Pancreas (tissue), 10 donors: ENCODE measurements around the gene MPDZ. TPM values are rescaled to one million over a fixed set of nuclear protein-coding genes. Genes with fewer than 3 reads are reported as not detected.

Experiments used
- ATAC-seq, 4 donors: fragments of 200-7000 bp; cut with Tn5 transposase; one replicate each; pipeline versions ENCODE4 v1.8.0 to v1.9.1; 2020; ENCODE audit warnings: mild to moderate bottlenecking in 4 of 4, moderate library complexity in 4 of 4
- DNase-seq, 6 donors: peaks; one replicate each; pipeline ENCODE4 v3.0.0-alpha.2; 2020
- FAIRE-seq: peaks from 2 replicates; lab custom pipeline; 2012; peaks lifted over from hg19 to GRCh38; lab: Jason Lieb, UNC
- H3K27ac ChIP-seq, 4 donors: fragments of 200-600 bp; sonication (generic); 1 replicate in 3 of 4; 2 replicates in 1 of 4; pipeline versions ENCODE4 v1.5.0 to v1.8.0; 2020
- H3K27me3 ChIP-seq, 4 donors: fragments of 200-600 bp; one replicate each; pipeline ENCODE4 v1.8.0; 2021
- H3K36me3 ChIP-seq, 3 donors: fragments of 200-600 bp; sonication (generic) in 1 of 3; one replicate each; pipeline versions ENCODE4 v1.5.0 to v1.8.0; 2020 to 2021
- H3K4me1 ChIP-seq, 3 donors: fragments of 200-600 bp; one replicate each; pipeline ENCODE4 v1.8.0; 2021
- H3K4me3 ChIP-seq, 4 donors: fragments of 200-600 bp; sonication (generic) in 2 of 4; one replicate each; pipeline versions ENCODE4 v1.5.0 to v1.8.0; 2020 to 2021
- H3K9me3 ChIP-seq, 4 donors: fragments of 200-600 bp; one replicate each; pipeline ENCODE4 v1.8.0; 2021
- WGBS, 2 donors: extraction: QIAGEN DNeasy Blood & Tissue Kit; methylation state at CpG; one replicate each; pipeline ENCODE4 v1.1.7; 2013; 5-methylcytosine and 5-hydroxymethylcytosine counted together
- intact Hi-C, 3 donors: fragments of 100-400 bp; cut with DNase I; formaldehyde crosslinking; loops; one replicate each; pipeline versions ENCODE4 v1.11.1 to v1.14.2; 2022
- polyA plus RNA-seq, 2 donors: library from polyadenylated mRNA; stranded (reverse); fragments of 200-250 nt; gene quantifications; one replicate each; pipeline ENCODE4 v1.2.3, GENCODE V29; 2013
- total RNA-seq, 6 donors: library from RNA; stranded (reverse); fragmentation: NEBNext Ultra II Directional in 4 of 6; extraction: Animal tissue kit (Norgen Biotek cat#: 25700) in 4 of 6; gene quantifications; one replicate each; pipeline versions ENCODE4 v1.2.1 to v1.2.4, GENCODE V29; 2021 to 2023
- TF ChIP-seq, protein P1 (sequence below), 4 donors: fragments of 200-600 bp; sonication (generic) in 3 of 4; IDR thresholded peaks; one replicate each; pipeline versions ENCODE4 v1.5.0 to v1.8.0; 2021; ENCODE audit warnings: antibody characterized with exemption in 4 of 4
- donor health status: healthy with polysubstance abuse.
- donor health status: DM: no; HTN: no; CAD: no; lungs with moderate emphysema.
- donor health status: DM: no; HTN: no; CAD: no.
- donor health status: control.
- donor health status: control.
- donor health status: Bipolar disorder and iron deficiency.
- donor health status: DM: yes; HTN: yes; CAD: no.
- donor health status: DM: no; HTN: no; CAD: no.
- donor health status: DM: no; HTN: no; CAD: no.
- donor health status: DM: yes; HTN: yes; CAD: no.

Gene MPDZ
- total and polyA plus RNA-seq, 8 donors = 2.7 to 9.5 (median 4.6) TPM

DNA sequence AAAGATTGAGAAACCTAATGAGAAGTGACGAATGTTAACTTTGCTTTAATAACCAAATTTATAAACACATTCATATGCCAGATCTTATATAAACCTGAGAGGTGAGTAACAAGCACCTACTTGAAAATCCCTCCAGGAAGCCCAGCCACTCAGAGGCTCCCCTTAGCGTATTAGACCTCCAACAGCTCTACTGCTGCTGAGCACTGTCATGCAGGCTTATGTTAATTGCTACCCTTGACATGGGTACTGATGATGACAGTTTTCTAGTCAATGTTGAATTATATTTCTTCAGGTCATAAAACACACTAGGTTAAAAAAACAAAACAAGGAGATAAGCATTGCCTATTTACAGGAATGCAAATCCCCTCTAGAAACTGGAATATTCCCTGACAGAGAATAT, 161.2 kb downstream of the MPDZ start:
- no peaks in the 10 kb centered on the region for H3K36me3 ChIP-seq
- no peaks in the 10 kb centered on the region for H3K27me3 ChIP-seq
- intact Hi-C loops = no loop called here
- DNase-seq = no peak
- WGBS, 2 donors = 89 to 90% methylated on average over 2 of the region's 2 CpGs
- TF ChIP-seq, protein P1, sequence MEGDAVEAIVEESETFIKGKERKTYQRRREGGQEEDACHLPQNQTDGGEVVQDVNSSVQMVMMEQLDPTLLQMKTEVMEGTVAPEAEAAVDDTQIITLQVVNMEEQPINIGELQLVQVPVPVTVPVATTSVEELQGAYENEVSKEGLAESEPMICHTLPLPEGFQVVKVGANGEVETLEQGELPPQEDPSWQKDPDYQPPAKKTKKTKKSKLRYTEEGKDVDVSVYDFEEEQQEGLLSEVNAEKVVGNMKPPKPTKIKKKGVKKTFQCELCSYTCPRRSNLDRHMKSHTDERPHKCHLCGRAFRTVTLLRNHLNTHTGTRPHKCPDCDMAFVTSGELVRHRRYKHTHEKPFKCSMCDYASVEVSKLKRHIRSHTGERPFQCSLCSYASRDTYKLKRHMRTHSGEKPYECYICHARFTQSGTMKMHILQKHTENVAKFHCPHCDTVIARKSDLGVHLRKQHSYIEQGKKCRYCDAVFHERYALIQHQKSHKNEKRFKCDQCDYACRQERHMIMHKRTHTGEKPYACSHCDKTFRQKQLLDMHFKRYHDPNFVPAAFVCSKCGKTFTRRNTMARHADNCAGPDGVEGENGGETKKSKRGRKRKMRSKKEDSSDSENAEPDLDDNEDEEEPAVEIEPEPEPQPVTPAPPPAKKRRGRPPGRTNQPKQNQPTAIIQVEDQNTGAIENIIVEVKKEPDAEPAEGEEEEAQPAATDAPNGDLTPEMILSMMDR (IDR thresholded peaks at IDR 0.05) = no peak
- H3K9me3 ChIP-seq = no peaks in the 10 kb centered on the region
- H3K27ac ChIP-seq = no peak overlapping the region
- no peak for FAIRE-seq
- ATAC-seq = no peak
- H3K4me1 ChIP-seq = no peaks in the 10 kb centered on the region
- H3K4me3 ChIP-seq = no peak overlapping the region

DNA sequence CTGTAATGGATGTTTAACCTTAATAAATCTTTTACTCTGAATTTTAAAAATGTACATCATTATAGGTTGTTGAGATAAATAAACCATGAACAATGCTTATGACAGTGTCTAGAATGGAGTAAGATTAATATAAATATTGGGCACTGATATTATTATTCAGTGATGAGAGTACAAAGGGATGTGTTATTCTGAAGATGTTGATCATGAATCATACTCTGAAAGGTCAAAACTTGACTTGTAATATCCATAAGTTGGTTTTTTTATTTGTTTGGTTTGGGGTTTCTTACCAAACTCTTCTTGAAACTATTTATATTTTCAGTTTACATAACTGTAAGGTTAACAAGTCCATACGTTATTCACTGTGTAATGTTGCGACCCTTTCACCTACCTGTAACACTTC, 163.2 kb downstream of the MPDZ start:
- Histone ChIP-seq H3K36me3 (no peaks in the 10 kb centered on the region), H3K4me1 (no peaks in the 10 kb centered on the region), H3K4me3 (no peak overlapping the region), H3K27me3 (no peaks in the 10 kb centered on the region), H3K9me3 (no peaks in the 10 kb centered on the region), H3K27ac (no peak overlapping the region)
- WGBS, 2 donors = 90 to 94% methylated on average over 2 of the region's 2 CpGs
- no peak for ATAC-seq
- intact Hi-C loops = no loop called here
- TF ChIP-seq, protein P1 (IDR thresholded peaks at IDR 0.05) = no peak
- no peak for DNase-seq
- no peak for FAIRE-seq

DNA sequence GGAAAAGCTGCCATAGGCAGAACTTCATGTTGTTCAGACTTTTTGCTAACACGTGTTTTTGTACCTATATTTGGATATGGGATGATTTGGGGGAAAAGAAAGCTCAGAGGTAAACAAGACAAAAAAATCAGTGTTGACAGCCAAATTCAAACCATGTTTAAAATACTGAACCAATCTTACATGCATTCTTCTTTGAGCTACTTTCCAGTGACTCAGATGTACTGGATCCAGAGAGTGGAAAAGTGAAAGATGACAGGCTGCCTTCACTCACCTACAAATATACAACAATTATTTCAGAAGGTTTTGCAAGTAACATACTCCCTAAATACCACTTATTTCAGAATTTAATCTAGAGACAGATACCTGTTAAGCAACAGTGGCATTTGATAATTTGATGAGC, 165.7 kb downstream of the MPDZ start:
- FAIRE-seq (no peak), DNase-seq (no peak), ATAC-seq (no peak)
- Histone ChIP-seq H3K4me1 (no peaks in the 10 kb centered on the region), H3K36me3 (no peaks in the 10 kb centered on the region), H3K9me3 (no peaks in the 10 kb centered on the region), H3K27ac (no peak overlapping the region), H3K27me3 (no peaks in the 10 kb centered on the region), H3K4me3 (no peak overlapping the region)
- 73 to 78% methylated on average over 1 of the region's 1 CpG for whole genome bisulfite sequencing, 2 donors
- intact Hi-C loops = no loop called here
- TF ChIP-seq, protein P1 (IDR thresholded peaks at IDR 0.05) = no peak

DNA sequence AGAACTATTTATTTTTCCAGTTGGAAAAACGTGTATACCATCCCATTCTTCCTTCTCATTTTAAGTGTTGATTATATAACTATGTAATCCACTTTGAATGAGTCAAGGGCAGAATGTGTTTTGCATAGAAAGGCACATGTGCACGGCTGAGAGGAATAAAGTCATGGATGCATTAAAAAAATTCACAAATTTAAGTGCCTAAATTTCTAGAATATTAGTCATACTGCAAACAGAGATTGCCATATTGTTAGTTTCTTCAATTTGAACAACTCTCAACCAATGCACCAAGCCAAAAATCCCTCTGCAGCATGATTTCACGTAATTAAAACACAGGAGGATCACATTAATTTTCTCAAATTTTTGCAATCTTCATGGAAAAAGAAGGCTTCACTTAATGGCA, 166.3 kb downstream of the MPDZ start:
- TF ChIP-seq, protein P1 (IDR thresholded peaks at IDR 0.05) = no peak
- no peak for ATAC-seq
- no peaks in the 10 kb centered on the region for H3K36me3 ChIP-seq
- H3K9me3 ChIP-seq = no peaks in the 10 kb centered on the region
- H3K27ac ChIP-seq = no peak overlapping the region
- intact Hi-C loops = no loop called here
- H3K4me1 ChIP-seq = no peaks in the 10 kb centered on the region
- 64 to 66% methylated on average over 3 of the region's 3 CpGs for WGBS, 2 donors
- H3K4me3 ChIP-seq = no peak overlapping the region
- no peak for FAIRE-seq
- no peak for DNase-seq
- no peaks in the 10 kb centered on the region for H3K27me3 ChIP-seq

DNA sequence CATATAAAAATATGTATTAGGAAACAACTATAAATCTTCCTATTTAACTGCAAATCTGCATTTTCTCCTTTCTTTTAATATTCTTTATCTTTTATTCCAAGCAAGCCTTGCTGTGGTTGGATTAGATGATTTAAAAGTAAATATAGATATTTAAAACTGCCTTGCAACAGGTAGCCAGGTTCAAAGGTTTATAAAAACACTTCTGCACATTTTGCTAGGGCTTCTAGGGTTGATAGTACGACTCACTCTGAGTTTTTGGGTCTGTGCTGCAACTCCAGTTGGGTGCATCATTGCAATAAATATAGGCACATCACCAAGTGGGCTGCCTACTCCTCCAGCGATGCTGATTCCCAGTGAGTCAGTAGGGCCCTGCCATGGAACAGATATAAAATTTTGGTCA, 167.7 kb downstream of the MPDZ start:
- no peaks in the 10 kb centered on the region for H3K4me1 ChIP-seq
- no peak overlapping the region for H3K27ac ChIP-seq
- 86 to 89% methylated on average over 2 of the region's 2 CpGs for WGBS, 2 donors
- H3K9me3 ChIP-seq = no peaks in the 10 kb centered on the region
- H3K36me3 ChIP-seq = peaks cover 0 to 3% (median 0%) of the 10 kb centered on the region in 3 donors
- TF ChIP-seq, protein P1 (IDR thresholded peaks at IDR 0.05) = no peak
- ATAC-seq (no peak), DNase-seq (no peak), FAIRE-seq (no peak)
- no peak overlapping the region for H3K4me3 ChIP-seq
- H3K27me3 ChIP-seq = no peaks in the 10 kb centered on the region
- intact Hi-C loops = no loop called here
